ENCODE results near the gene CIB2. TPM values are rescaled to one million over a fixed set of nuclear protein-coding genes. Genes with fewer than 3 reads are reported as not detected.

The CIB2 gene
- total and polyA plus RNA-seq, 11 donors, result 3.3 to 18.5 (median 9.1) TPM

- WGBS, 4 donors, result 75 to 83% (median 82%) methylated on average over 7 of the region's 7 CpGs
- intact Hi-C loops (cut with DNase I), result no loop called here
- TF ChIP-seq CTCF (IDR thresholded peaks at IDR 0.05), result no peak
- TF ChIP-seq POLR2A (IDR thresholded peaks at IDR 0.05), result no peak
- Histone ChIP-seq H3K4me1 (peaks cover 18 to 99% (median 71%) of the 10 kb centered on the region in 12 donors), H3K27me3 (no peaks in the 10 kb centered on the region), H3K27ac (peak overlapping the region; percentile 40 to 91 (median 67)), H3K9me3 (no peaks in the 10 kb centered on the region), H3K4me3 (peak overlapping the region in 1 of 12 donors; percentile 10), H3K36me3 (no peaks in the 10 kb centered on the region)
- ATAC-seq (no peak), DNase-seq (no peak)
These were observed 65.0 kb downstream of the CIB2 start for GRCh38 chr15:78065973-78066946.

GRCh38 chr15:78065284-78065872 is 65.9 kb downstream of the CIB2 start:
- intact Hi-C loops (cut with DNase I), result no loop called here
- 52 to 62% (median 55%) methylated on average over 5 of the region's 5 CpGs for WGBS, 4 donors
- peak overlapping the region in 1 of 12 donors; percentile 10 for H3K4me3 ChIP-seq

GRCh38 chr15:78064544-78064943 is 66.7 kb downstream of the CIB2 start:
- TF ChIP-seq POLR2A (IDR thresholded peaks at IDR 0.05) (no peak), CTCF (IDR thresholded peaks at IDR 0.05) (no peak)
- no peaks in the 10 kb centered on the region for H3K9me3 ChIP-seq
- H3K36me3 ChIP-seq, result no peaks in the 10 kb centered on the region
- peak overlapping the region; percentile 58 to 91 (median 67) for H3K27ac ChIP-seq
- no peaks in the 10 kb centered on the region for H3K27me3 ChIP-seq
- 55 to 72% (median 63%) methylated on average over 2 of the region's 2 CpGs for WGBS, 4 donors
- DNase-seq, result no peak
- H3K4me3 ChIP-seq, result peak overlapping the region in 1 of 12 donors; percentile 10
- H3K4me1 ChIP-seq, result peaks cover 16 to 98% (median 70%) of the 10 kb centered on the region in 12 donors
- intact Hi-C loops (cut with DNase I), result no loop called here
- ATAC-seq, result peak in 1 of 4 donors; percentile 32

More at GRCh38 chr15:78065284-78065872, 65.9 kb downstream of the CIB2 start:
- peak; percentile 42 to 77 (median 73) for DNase-seq
- H3K36me3 ChIP-seq, result no peaks in the 10 kb centered on the region
- H3K27ac ChIP-seq, result peak overlapping the region; percentile 58 to 91 (median 67)
- H3K9me3 ChIP-seq, result no peaks in the 10 kb centered on the region
- H3K4me1 ChIP-seq, result peaks cover 18 to 98% (median 72%) of the 10 kb centered on the region in 12 donors
- no peaks in the 10 kb centered on the region for H3K27me3 ChIP-seq
- TF ChIP-seq CTCF (IDR thresholded peaks at IDR 0.05) (no peak), POLR2A (IDR thresholded peaks at IDR 0.05) (peak in 1 of 2 donors; percentile 14)
- peak; percentile 75 to 94 (median 84) for ATAC-seq

GRCh38 chr15:78063970-78064385 is 67.3 kb downstream of the CIB2 start:
- Histone ChIP-seq H3K4me1 (peaks cover 16 to 98% (median 70%) of the 10 kb centered on the region in 12 donors), H3K36me3 (no peaks in the 10 kb centered on the region), H3K4me3 (no peak overlapping the region), H3K9me3 (no peaks in the 10 kb centered on the region), H3K27me3 (no peaks in the 10 kb centered on the region), H3K27ac (peak overlapping the region in 11 of 12 donors; percentile 33 to 91 (median 64))
- 78 to 82% (median 80%) methylated on average over 5 of the region's 5 CpGs for WGBS, 4 donors
- TF ChIP-seq POLR2A (IDR thresholded peaks at IDR 0.05) (no peak), CTCF (IDR thresholded peaks at IDR 0.05) (no peak)
- ATAC-seq (no peak), DNase-seq (no peak)
- intact Hi-C loops (cut with DNase I), result no loop called here

All from heart left ventricle (tissue), 16 donors.